A549 treated with CpdA at 1 μM for 4 hours (cell line): ENCODE data around the gene GRAMD2A. TPM values are rescaled to one million over a fixed set of nuclear protein-coding genes. Genes with fewer than 3 reads are reported as not detected.

Experiments used
- total RNA-seq: library from RNA; stranded (reverse); fragments of 200-300 nt; extraction: Qiagen RNA extraction; gene quantifications from 5 replicates; pipeline ENCODE4 v1.2.3, GENCODE V29; 2022; ENCODE audit warnings: low read depth

GRAMD2A gene
- not detected in 5 replicates for total RNA-seq

GRCh38 chr15:72197460-72198355, at the start of gene GRAMD2A:
Gene GRAMD2A, minus strand, starts transcription at chr15:72197787.

GRCh38 chr15:72231066-72231832, 33.7 kb upstream of the GRAMD2A start, which contains the start of gene PKM:
Gene PKM, minus strand, starts transcription at chr15:72231190. Its CDS starts 12,093 bp downstream, at chr15:72219097.

GRCh38 chr15:72118017-72118978, 79.3 kb downstream of the GRAMD2A start, which contains the start of the genes MYO9A and SENP8:
Gene MYO9A, minus strand, starts transcription at chr15:72118150. Its CDS starts 71,587 bp downstream, at chr15:72046563.
Gene SENP8, plus strand, starts transcription at chr15:72118403. Its CDS starts 21,221 bp downstream, at chr15:72139624.

Other genes starting within 250 kb of the GRAMD2A start
- gene MYO9A, start 79.6 kb downstream of the GRAMD2A start, total RNA-seq: 6.9 to 11.0 TPM (median 8.9 TPM) in 5 replicates
- gene SENP8, start 79.4 kb downstream of the GRAMD2A start, total RNA-seq: 0.90 to 1.9 TPM (median 1.5 TPM) in 5 replicates
- 3,339 to 3,789 TPM (median 3,599 TPM) in 5 replicates for gene PKM, start 33.4 kb upstream of the GRAMD2A start, total RNA-seq
- 55.0 to 66.2 TPM (median 65.8 TPM) in 5 replicates for gene PARP6, start 74.8 kb upstream of the GRAMD2A start, total RNA-seq
- 0.07 to 0.19 TPM (median 0.12 TPM) in 4 of 5 replicates, not detected in the other for gene CELF6, start 122.4 kb upstream of the GRAMD2A start, total RNA-seq
- 135 to 162 TPM (median 156 TPM) in 5 replicates for gene HEXA, start 178.2 kb upstream of the GRAMD2A start, total RNA-seq
- gene TMEM202, start 200.5 kb upstream of the GRAMD2A start, total RNA-seq: not detected in 5 replicates